ENCODE results near the gene FOSL2. TPM values are rescaled to one million over a fixed set of nuclear protein-coding genes. Genes with fewer than 3 reads are reported as not detected.

Gene FOSL2
- total RNA-seq, 3 donors from 2014 or later = 106 to 116 (median 116) TPM

DNA sequence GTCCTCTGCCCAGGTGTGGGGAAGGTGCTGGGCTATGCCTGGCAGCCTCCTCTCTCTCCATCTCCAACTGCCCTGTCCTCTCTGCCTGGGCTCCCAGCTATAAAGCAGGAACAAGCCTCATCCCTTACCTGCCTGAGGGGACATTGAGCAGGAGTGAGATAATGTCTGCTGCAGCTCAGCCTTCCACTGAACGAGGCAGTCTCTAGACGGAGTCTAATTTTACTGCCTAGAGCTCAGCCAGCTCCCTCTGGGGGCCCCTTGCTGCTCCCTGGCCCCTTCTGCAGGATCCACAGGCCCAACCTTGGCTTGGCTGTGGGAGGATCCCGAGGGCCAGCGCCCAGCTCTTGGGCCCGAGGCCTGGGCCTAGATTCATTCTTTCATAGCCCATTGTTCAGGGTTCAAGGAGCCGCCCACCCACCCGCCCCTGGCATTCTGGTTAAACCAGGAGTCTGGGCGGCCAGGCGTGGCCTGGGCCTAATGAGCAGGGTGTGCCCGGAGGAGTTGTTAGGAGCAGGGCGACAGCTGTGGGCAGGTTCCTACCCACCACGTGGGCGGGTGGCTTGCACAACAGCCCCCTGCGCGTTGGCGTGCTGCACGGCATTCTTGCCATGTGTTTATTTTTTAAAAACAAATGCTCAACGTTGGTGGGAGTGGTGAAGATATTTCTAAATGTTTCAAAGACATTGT lies 44.6 kb downstream of the FOSL2 start:
- intact Hi-C loops (cut with DNase I; ENCODE audit: low total_unique reads) = no loop called here
- H3K27ac ChIP-seq = peak overlapping the region; percentile 93
- peak in 1 of 2 donors; percentile 76 for DNase-seq (ENCODE audit: low spot score in 2 of 2)

DNA sequence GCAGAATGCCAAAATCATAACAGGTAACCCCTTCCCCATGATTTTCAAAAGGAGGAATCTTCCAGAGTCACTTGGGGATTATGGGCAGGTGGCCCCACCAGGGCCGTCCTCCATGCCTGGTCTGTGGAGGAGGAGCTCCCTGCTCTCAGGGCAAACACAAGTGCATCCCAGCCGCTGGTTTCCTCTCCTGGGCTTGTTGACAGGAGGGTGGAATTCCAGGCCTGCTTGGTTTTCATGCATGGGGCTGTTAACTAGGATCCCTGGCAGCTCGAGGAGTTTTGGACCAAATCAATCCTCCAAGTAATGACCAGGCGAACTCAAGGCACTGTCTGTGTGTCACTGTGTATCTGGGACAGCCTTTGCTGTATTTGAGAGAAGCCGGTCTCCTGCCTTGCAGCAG lies 45.3 kb downstream of the FOSL2 start:
- intact Hi-C loops (cut with DNase I; ENCODE audit: low total_unique reads) = no loop called here
- H3K27me3 ChIP-seq = no peaks in the 10 kb centered on the region
- H3K36me3 ChIP-seq = no peaks in the 10 kb centered on the region
- H3K27ac ChIP-seq = peak overlapping the region; percentile 93
- no peak for DNase-seq (ENCODE audit: low spot score in 2 of 2)
- H3K4me1 ChIP-seq = peaks cover 5 to 9% of the 10 kb centered on the region in 2 donors
- no peaks in the 10 kb centered on the region for H3K9me3 ChIP-seq
- TF ChIP-seq, protein P1, sequence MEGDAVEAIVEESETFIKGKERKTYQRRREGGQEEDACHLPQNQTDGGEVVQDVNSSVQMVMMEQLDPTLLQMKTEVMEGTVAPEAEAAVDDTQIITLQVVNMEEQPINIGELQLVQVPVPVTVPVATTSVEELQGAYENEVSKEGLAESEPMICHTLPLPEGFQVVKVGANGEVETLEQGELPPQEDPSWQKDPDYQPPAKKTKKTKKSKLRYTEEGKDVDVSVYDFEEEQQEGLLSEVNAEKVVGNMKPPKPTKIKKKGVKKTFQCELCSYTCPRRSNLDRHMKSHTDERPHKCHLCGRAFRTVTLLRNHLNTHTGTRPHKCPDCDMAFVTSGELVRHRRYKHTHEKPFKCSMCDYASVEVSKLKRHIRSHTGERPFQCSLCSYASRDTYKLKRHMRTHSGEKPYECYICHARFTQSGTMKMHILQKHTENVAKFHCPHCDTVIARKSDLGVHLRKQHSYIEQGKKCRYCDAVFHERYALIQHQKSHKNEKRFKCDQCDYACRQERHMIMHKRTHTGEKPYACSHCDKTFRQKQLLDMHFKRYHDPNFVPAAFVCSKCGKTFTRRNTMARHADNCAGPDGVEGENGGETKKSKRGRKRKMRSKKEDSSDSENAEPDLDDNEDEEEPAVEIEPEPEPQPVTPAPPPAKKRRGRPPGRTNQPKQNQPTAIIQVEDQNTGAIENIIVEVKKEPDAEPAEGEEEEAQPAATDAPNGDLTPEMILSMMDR (IDR thresholded peaks at IDR 0.05) = no peak
- TF ChIP-seq POLR2A (IDR thresholded peaks at IDR 0.05) (no peak), POLR2AphosphoS5 (IDR thresholded peaks at IDR 0.05) (no peak)
- H3K4me3 ChIP-seq = no peak overlapping the region

More for the DNA sequence above, 44.6 kb downstream of the FOSL2 start:
- peaks cover 5 to 9% of the 10 kb centered on the region in 2 donors for H3K4me1 ChIP-seq
- no peaks in the 10 kb centered on the region for H3K9me3 ChIP-seq
- H3K36me3 ChIP-seq = no peaks in the 10 kb centered on the region
- no peaks in the 10 kb centered on the region for H3K27me3 ChIP-seq
- TF ChIP-seq POLR2A (IDR thresholded peaks at IDR 0.05) (no peak), POLR2AphosphoS5 (IDR thresholded peaks at IDR 0.05) (peak in 2 of 3 donors; percentile 14)
- TF ChIP-seq, protein P1 (IDR thresholded peaks at IDR 0.05) = no peak
- H3K4me3 ChIP-seq = peak overlapping the region in 2 of 3 donors; percentile 5 to 46

DNA sequence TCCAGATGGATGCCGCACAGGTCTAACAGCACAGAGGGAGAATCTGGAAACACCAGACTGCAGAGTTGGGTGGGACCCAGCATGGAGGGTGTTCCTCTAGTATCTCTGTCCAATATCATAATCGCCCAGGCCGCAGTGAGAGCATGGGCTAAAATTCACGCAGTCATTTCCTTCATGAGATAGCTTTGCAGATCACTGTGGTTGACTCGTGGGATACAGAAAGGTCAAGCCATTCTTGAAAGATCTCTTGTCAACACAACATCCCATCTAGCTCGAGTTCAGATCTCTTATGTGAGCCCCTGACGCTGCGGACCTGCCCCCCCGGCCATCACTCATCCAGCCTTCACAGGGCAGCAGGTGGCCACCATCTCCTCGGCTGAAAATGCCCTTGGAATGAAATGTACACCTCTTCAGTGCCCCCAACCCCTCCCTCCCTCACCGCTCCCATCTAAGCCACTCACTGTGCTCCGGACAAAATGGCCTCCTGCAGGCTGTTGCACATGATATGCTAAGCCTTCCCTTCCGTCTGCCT lies 45.9 kb downstream of the FOSL2 start:
- no peaks in the 10 kb centered on the region for H3K9me3 ChIP-seq
- TF ChIP-seq POLR2A (IDR thresholded peaks at IDR 0.05) (no peak), POLR2AphosphoS5 (IDR thresholded peaks at IDR 0.05) (no peak)
- TF ChIP-seq, protein P1 (IDR thresholded peaks at IDR 0.05) = no peak
- intact Hi-C loops (cut with DNase I; ENCODE audit: low total_unique reads) = no loop called here
- H3K4me1 ChIP-seq = peaks cover 5 to 9% of the 10 kb centered on the region in 2 donors
- no peaks in the 10 kb centered on the region for H3K27me3 ChIP-seq
- no peak overlapping the region for H3K4me3 ChIP-seq
- no peaks in the 10 kb centered on the region for H3K36me3 ChIP-seq
- DNase-seq (ENCODE audit: low spot score in 2 of 2) = no peak
- peak overlapping the region in 1 of 2 donors; percentile 93 for H3K27ac ChIP-seq

DNA sequence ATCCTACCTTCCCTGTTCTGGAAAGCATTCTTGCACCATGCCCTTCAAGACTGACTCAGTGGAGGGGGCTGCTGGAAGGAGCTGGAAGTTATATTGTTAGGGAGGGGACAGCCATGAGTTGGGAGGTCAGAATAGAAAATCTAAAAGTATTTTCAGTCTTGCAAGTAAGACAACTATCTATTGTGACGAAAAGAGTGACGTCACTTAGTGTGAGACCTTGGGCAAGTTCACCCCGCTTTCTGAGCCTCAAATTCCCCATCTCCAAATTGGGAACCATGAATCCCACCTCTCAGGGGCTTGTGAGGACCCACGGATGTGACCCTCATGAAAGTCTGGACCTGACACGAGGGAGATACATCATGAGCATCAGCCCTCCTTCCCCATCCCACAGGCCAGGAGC lies 46.5 kb downstream of the FOSL2 start:
- intact Hi-C loops (cut with DNase I; ENCODE audit: low total_unique reads) = no loop called here
- Histone ChIP-seq H3K9me3 (no peaks in the 10 kb centered on the region), H3K27me3 (no peaks in the 10 kb centered on the region), H3K4me1 (peaks cover 5 to 9% of the 10 kb centered on the region in 2 donors), H3K4me3 (no peak overlapping the region), H3K36me3 (no peaks in the 10 kb centered on the region), H3K27ac (no peak overlapping the region)
- DNase-seq (ENCODE audit: low spot score in 2 of 2) = no peak
- TF ChIP-seq POLR2AphosphoS5 (IDR thresholded peaks at IDR 0.05) (no peak), POLR2A (IDR thresholded peaks at IDR 0.05) (no peak)
- TF ChIP-seq, protein P1 (IDR thresholded peaks at IDR 0.05) = no peak

DNA sequence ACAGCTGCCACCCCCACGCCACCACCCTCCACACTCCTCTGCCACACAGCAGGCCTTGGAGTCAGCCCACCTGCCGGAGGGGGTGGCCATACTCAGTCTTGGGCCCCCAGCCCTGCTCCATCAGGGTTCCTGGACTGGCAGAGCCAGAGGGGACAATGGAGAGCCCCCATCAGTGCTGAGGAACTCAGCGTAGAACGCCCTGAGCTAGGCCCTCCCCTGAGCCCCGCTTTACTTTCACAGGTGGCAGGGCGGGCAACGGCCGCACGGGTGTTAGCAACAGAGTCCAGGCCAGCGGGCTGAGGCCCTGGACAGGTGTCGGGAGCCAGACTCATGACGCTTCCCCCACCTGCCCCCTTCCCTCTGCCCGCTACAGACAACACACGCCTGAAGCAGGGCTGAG lies 47.1 kb downstream of the FOSL2 start:
- H3K4me3 ChIP-seq = no peak overlapping the region
- no peak for TF ChIP-seq POLR2AphosphoS5 (IDR thresholded peaks at IDR 0.05)
- no peak for TF ChIP-seq POLR2A (IDR thresholded peaks at IDR 0.05)
- TF ChIP-seq, protein P1 (IDR thresholded peaks at IDR 0.05) = no peak
- no peaks in the 10 kb centered on the region for H3K27me3 ChIP-seq
- H3K4me1 ChIP-seq = peaks cover 5 to 9% of the 10 kb centered on the region in 2 donors
- DNase-seq (ENCODE audit: low spot score in 2 of 2) = no peak
- H3K27ac ChIP-seq = no peak overlapping the region
- intact Hi-C loops (cut with DNase I; ENCODE audit: low total_unique reads) = no loop called here
- H3K36me3 ChIP-seq = no peaks in the 10 kb centered on the region
- no peaks in the 10 kb centered on the region for H3K9me3 ChIP-seq

All from breast epithelium (tissue), 4 donors.